HFFc6 (cell line): ENCODE data around the gene PCDHGC3. TPM values are rescaled to one million over a fixed set of nuclear protein-coding genes. Genes with fewer than 3 reads are reported as not detected.

Experiments used
- DNase-seq: peaks from one replicate; pipeline ENCODE4 v3.0.0-alpha.2; 2018
- H3K27ac Mint-ChIP-seq: 2 replicates; pipeline ENCODE4 v1.8.0; 2020; ENCODE audit warnings: mild to moderate bottlenecking, mixed read lengths
- H3K27me3 Mint-ChIP-seq: 2 replicates; pipeline ENCODE4 v1.8.0; 2021; ENCODE audit warnings: mild to moderate bottlenecking, moderate library complexity, mixed read lengths; ENCODE audit not compliant: insufficient read depth
- H3K36me3 Mint-ChIP-seq: 2 replicates; pipeline ENCODE4 v1.8.0; 2021; ENCODE audit warnings: low read depth, mixed read lengths
- H3K4me1 Mint-ChIP-seq: 2 replicates; pipeline ENCODE4 v1.8.0; 2020; ENCODE audit warnings: low read depth, mixed read lengths
- H3K4me3 Mint-ChIP-seq: 2 replicates; pipeline ENCODE4 v1.8.0; 2020; ENCODE audit warnings: mild to moderate bottlenecking, moderate library complexity, mixed read lengths
- H3K9me3 Mint-ChIP-seq: 2 replicates; pipeline ENCODE4 v1.8.0; 2020; ENCODE audit warnings: mild to moderate bottlenecking, mixed read lengths
- CTCF ChIP-seq: fragments of 200-600 bp; sonication (generic); IDR thresholded peaks from 2 replicates; pipeline ENCODE4 v1.5.0; 2021; ENCODE audit warnings: antibody characterized with exemption, mild to moderate bottlenecking
- total RNA-seq, 6 experiments: library from RNA; stranded (reverse); fragmentation: NEBNext Ultra II Directional; extraction: Animal tissue kit (Norgen Biotek cat#: 25700); gene quantifications; 2 replicates in 1 of 6; 3 replicates in 5 of 6; pipeline ENCODE4 v1.2.3, GENCODE V29; 2021

PCDHGC3 gene
- total RNA-seq, 6 experiments from 2014 or later = 126 to 150 (median 132) TPM

- Mint-ChIP-seq H3K36me3 (peaks cover 27% of the 10 kb centered on the region), H3K27ac (peak overlapping the region; percentile 98), H3K27me3 (peaks cover 11% of the 10 kb centered on the region), H3K9me3 (no peaks in the 10 kb centered on the region), H3K4me1 (peaks cover 43% of the 10 kb centered on the region), H3K4me3 (peak overlapping the region; percentile 86; the same call in 1 of the 2 replicates)
- no peak for DNase-seq
- TF ChIP-seq CTCF = no peak
These were observed 30.8 kb downstream of the PCDHGC3 start for GRCh38 chr5:141506381-141507155.

- H3K36me3 Mint-ChIP-seq = peaks cover 30% of the 10 kb centered on the region
- TF ChIP-seq CTCF = no peak
- H3K27me3 Mint-ChIP-seq = peaks cover 14% of the 10 kb centered on the region
- no peaks in the 10 kb centered on the region for H3K9me3 Mint-ChIP-seq
- peak overlapping the region; percentile 98 for H3K27ac Mint-ChIP-seq
- peak; percentile 71 for DNase-seq
- peak overlapping the region; percentile 86 for H3K4me3 Mint-ChIP-seq
- H3K4me1 Mint-ChIP-seq = peaks cover 51% of the 10 kb centered on the region
These were observed 31.8 kb downstream of the PCDHGC3 start for GRCh38 chr5:141507387-141508091.

GRCh38 chr5:141508440-141508797 is 32.7 kb downstream of the PCDHGC3 start:
- peak overlapping the region; percentile 98 for H3K27ac Mint-ChIP-seq
- peaks cover 18% of the 10 kb centered on the region for H3K27me3 Mint-ChIP-seq
- no peak for DNase-seq
- H3K9me3 Mint-ChIP-seq = no peaks in the 10 kb centered on the region
- H3K4me3 Mint-ChIP-seq = peak overlapping the region; percentile 86
- TF ChIP-seq CTCF = no peak
- H3K36me3 Mint-ChIP-seq = peaks cover 30% of the 10 kb centered on the region
- peaks cover 60% of the 10 kb centered on the region for H3K4me1 Mint-ChIP-seq

- Mint-ChIP-seq H3K36me3 (peaks cover 30% of the 10 kb centered on the region), H3K4me3 (peak overlapping the region; percentile 86), H3K27ac (peak overlapping the region; percentile 98), H3K27me3 (peaks cover 22% of the 10 kb centered on the region), H3K9me3 (no peaks in the 10 kb centered on the region), H3K4me1 (peaks cover 66% of the 10 kb centered on the region)
- DNase-seq = peak; percentile 95
- no peak for TF ChIP-seq CTCF
These were observed 33.2 kb downstream of the PCDHGC3 start for GRCh38 chr5:141508798-141509611.

- peaks cover 24% of the 10 kb centered on the region for H3K36me3 Mint-ChIP-seq
- peaks cover 77% of the 10 kb centered on the region for H3K4me1 Mint-ChIP-seq
- peak overlapping the region; percentile 98 for H3K27ac Mint-ChIP-seq
- no peak for TF ChIP-seq CTCF
- DNase-seq = no peak
- H3K4me3 Mint-ChIP-seq = no peak overlapping the region
- H3K9me3 Mint-ChIP-seq = no peaks in the 10 kb centered on the region
- peaks cover 22% of the 10 kb centered on the region for H3K27me3 Mint-ChIP-seq
These were observed 34.4 kb downstream of the PCDHGC3 start for GRCh38 chr5:141510160-141510559.
